Hepatocyte (in vitro differentiated cells): Measurements from ENCODE around the gene PTPRK.

Experiments
- CTCF ChIP-seq: fragments of 200-600 bp; sonication (generic); IDR thresholded peaks from 2 replicates; pipeline ENCODE4 v1.5.1; 2016; ENCODE audit warnings: antibody characterized with exemption, mild to moderate bottlenecking; ENCODE audit not compliant: poor library complexity
- EZH2 ChIP-seq: fragments of 200-600 bp; sonication (generic); IDR thresholded peaks from 2 replicates; pipeline ENCODE4 v1.6.1; 2016; ENCODE audit warnings: antibody characterized with exemption, mild to moderate bottlenecking, borderline replicate concordance

- TF ChIP-seq CTCF (no peak), EZH2 (no peak)
Observed at GRCh38 chr6:128238225-128238624, 282.2 kb downstream of the PTPRK start.
